AG04450 (cell line): ENCODE data around the gene ORMDL2. TPM values are rescaled to one million over a fixed set of nuclear protein-coding genes. Genes with fewer than 3 reads are reported as not detected.

ENCODE experiments used
- CTCF ChIA-PET: fragments of 300-600, 350-600 bp; formaldehyde crosslinking; extraction: SDS; loops from one replicate; lab custom pipeline; 2022; ENCODE audit warnings: antibody characterized with exemption, inconsistent platforms; lab: Charles Lee
- POLR2A ChIA-PET: fragments of 350-600 bp; formaldehyde crosslinking; extraction: SDS; loops from one replicate; lab custom pipeline; 2021; ENCODE audit warnings: antibody characterized with exemption, inconsistent platforms; lab: Yijun Ruan, JAX
- DNase-seq: peaks from one replicate; pipeline ENCODE4 v3.0.0-alpha.2; 2011; ENCODE audit warnings: low read depth, low spot score
- H3K27ac ChIP-seq: one replicate; pipeline ENCODE4 v1.5.1; 2012; ENCODE audit warnings: low read depth, low read length, control low read depth
- H3K27me3 ChIP-seq: one replicate; pipeline ENCODE4 v1.6.0; 2012; ENCODE audit warnings: low read length; ENCODE audit not compliant: control insufficient read depth, insufficient read depth
- H3K4me3 ChIP-seq: 2 replicates; pipeline ENCODE4 v1.5.1; 2011; ENCODE audit warnings: mild to moderate bottlenecking, low read depth, low read length, control low read depth
- H3K9me3 ChIP-seq: 2 replicates; pipeline ENCODE4 v1.5.1; 2012; ENCODE audit warnings: low read length; ENCODE audit not compliant: control insufficient read depth, insufficient read depth
- polyA plus RNA-seq: library from polyadenylated mRNA; depleted of rRNA; stranded (reverse); fragments of >200 nt; gene quantifications from 2 replicates; pipeline ENCODE4 v1.2.3, GENCODE V29; 2011
- TF ChIP-seq, protein P1 (sequence below): IDR thresholded peaks from 2 replicates; pipeline ENCODE4 v1.5.1; 2011; ENCODE audit warnings: low read depth, low read length, control low read depth, inconsistent platforms

Gene ORMDL2
- polyA plus RNA-seq, 1 experiment = 40.9 TPM

DNA sequence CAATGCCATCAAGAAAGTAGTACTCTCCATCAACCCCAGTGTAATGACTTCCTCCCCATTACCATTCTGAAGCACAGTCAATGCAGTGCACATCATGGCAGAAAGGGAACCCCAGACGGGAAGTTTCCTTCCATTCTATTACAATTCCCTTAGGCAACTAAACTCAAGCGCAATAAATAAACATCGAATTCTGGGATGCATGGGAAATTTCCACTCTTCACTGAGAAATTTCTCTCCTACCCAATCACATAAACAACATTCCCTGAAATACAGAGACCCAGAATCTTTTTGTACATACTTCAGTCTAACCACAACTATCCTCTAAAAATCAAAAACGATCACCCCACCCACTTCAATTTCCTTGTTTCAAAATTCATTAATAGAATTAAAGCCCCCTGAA lies 20.3 kb upstream of the ORMDL2 start:
- ChIA-PET POLR2A (no interaction called here), CTCF (interaction anchor here (0.8 to 5.3 kb wide), 13 partner anchors 8 to 143 kb away, joined by 3 to 82 read pairs (median 4); partner anchors contain the start of genes ORMDL2 and SARNP)

DNA sequence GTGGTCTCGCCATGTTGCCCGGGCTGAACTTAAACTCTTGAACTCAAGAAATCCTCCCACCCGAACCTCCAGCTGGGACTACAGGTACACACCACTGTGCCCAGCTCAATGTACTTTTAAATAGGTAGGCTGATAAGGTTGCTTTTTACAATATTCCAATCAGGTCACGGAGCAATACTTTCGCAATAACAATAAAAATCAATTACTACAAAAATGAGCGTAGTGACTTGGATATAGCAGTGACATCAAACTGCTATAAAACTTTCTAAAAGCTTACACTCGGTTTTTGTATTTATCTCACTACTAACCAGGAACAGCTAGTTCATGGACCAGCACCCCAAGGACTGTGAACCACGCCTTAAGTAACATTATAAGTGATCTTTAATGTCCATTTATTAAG lies 10.9 kb upstream of the ORMDL2 start:
- DNase-seq = no peak
- no peak overlapping the region for H3K27ac ChIP-seq
- H3K27me3 ChIP-seq = no peaks in the 10 kb centered on the region
- ChIA-PET POLR2A (no interaction called here), CTCF (no interaction called here)
- H3K4me3 ChIP-seq = no peak overlapping the region
- TF ChIP-seq, protein P1, sequence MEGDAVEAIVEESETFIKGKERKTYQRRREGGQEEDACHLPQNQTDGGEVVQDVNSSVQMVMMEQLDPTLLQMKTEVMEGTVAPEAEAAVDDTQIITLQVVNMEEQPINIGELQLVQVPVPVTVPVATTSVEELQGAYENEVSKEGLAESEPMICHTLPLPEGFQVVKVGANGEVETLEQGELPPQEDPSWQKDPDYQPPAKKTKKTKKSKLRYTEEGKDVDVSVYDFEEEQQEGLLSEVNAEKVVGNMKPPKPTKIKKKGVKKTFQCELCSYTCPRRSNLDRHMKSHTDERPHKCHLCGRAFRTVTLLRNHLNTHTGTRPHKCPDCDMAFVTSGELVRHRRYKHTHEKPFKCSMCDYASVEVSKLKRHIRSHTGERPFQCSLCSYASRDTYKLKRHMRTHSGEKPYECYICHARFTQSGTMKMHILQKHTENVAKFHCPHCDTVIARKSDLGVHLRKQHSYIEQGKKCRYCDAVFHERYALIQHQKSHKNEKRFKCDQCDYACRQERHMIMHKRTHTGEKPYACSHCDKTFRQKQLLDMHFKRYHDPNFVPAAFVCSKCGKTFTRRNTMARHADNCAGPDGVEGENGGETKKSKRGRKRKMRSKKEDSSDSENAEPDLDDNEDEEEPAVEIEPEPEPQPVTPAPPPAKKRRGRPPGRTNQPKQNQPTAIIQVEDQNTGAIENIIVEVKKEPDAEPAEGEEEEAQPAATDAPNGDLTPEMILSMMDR = no peak
- no peaks in the 10 kb centered on the region for H3K9me3 ChIP-seq

More for the DNA sequence above, 20.3 kb upstream of the ORMDL2 start:
- DNase-seq = no peak
- TF ChIP-seq, protein P1 = no peak
- Histone ChIP-seq H3K4me3 (no peak overlapping the region), H3K27ac (no peak overlapping the region), H3K9me3 (no peaks in the 10 kb centered on the region), H3K27me3 (no peaks in the 10 kb centered on the region)

DNA sequence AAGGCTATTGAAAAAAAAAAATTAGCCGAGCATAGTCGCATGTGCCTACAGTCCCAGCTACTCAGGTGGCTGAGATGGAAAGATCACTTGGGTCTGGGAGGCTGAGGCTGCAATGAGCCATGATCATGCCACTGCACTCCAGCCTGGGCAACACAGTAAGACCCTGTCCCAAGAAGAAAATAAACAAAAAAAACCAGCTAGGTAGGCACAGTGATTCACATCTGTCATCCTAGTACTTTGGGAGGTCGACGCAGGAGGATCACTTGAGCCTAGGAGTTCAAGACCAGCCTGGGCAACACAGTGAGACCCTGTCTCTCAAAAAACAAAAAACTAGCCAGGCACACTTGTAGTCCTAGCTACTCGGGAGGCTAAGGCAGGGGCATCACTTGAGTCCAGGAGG lies 8.6 kb upstream of the ORMDL2 start:
- TF ChIP-seq, protein P1 = no peak
- Histone ChIP-seq H3K4me3 (no peak overlapping the region), H3K27me3 (no peaks in the 10 kb centered on the region), H3K9me3 (no peaks in the 10 kb centered on the region), H3K27ac (no peak overlapping the region)
- ChIA-PET CTCF (interaction anchor here (1.0 to 1.1 kb wide), 2 partner anchors 13 to 186 kb away, joined by 3 read pairs; no protein-coding TSS in a partner anchor), POLR2A (interaction anchor here (0.7 kb wide), 1 partner anchor 108 kb away, joined by 5 read pairs; no protein-coding TSS in a partner anchor)
- DNase-seq = no peak

DNA sequence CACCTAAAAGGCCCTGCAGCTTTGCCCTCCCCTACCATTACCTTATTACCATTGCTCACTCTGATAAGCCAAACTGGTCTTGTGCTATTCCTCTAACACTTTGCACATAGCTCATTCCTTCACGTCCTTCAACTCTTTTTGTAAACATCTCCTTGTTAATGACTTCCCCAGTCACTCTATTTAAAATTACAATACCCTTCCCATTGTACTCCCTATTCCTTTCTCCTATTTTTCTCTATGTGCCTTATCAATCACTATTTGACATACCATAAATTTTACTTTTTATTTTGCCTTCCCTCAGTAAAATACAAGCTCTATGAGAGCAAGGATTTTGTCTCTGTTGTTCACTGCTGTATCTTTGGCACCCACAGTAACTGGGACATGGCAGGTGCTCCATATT lies 5.8 kb upstream of the ORMDL2 start:
- Histone ChIP-seq H3K27ac (no peak overlapping the region), H3K4me3 (no peak overlapping the region), H3K9me3 (no peaks in the 10 kb centered on the region), H3K27me3 (no peaks in the 10 kb centered on the region)
- TF ChIP-seq, protein P1 = no peak
- no peak for DNase-seq
- CTCF ChIA-PET = interaction anchor here (0.7 to 2.2 kb wide), 3 partner anchors 15 to 185 kb away, joined by 3 to 7 read pairs (median 7); partner anchors contain the start of gene SUOX
- POLR2A ChIA-PET = no interaction called here

DNA sequence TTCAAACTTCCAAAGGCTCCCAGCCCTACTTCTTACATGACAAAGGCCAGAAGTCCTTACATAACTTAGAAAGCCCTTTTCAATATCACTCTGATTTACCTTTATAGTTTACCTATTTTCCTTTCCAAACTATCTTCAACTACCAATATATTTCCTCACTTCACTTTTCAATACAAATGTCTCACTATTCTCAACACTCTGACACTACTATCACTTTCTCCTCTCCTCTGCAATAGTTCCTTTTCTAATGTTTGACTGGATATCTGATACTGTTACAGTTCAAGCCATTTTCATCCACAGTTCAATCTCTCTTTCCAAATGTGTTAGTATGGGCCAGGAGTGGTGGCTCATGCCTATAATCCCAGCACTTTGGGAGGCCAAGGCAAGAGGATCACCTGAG lies 3.6 kb upstream of the ORMDL2 start:
- ChIA-PET CTCF (interaction anchor here (0.7 to 2.2 kb wide), 3 partner anchors 17 to 949 kb away, joined by 3 to 7 read pairs (median 5); partner anchors contain the start of gene HSD17B6), POLR2A (no interaction called here)
- Histone ChIP-seq H3K4me3 (no peak overlapping the region), H3K27ac (no peak overlapping the region), H3K27me3 (no peaks in the 10 kb centered on the region), H3K9me3 (no peaks in the 10 kb centered on the region)
- TF ChIP-seq, protein P1 = no peak
- no peak for DNase-seq
